ENCODE results near the gene RP2. TPM values are rescaled to one million over a fixed set of nuclear protein-coding genes. Genes with fewer than 3 reads are reported as not detected.

Gene RP2
- total and polyA plus RNA-seq, 11 donors, result 1.8 to 9.0 (median 3.6) TPM

DNA sequence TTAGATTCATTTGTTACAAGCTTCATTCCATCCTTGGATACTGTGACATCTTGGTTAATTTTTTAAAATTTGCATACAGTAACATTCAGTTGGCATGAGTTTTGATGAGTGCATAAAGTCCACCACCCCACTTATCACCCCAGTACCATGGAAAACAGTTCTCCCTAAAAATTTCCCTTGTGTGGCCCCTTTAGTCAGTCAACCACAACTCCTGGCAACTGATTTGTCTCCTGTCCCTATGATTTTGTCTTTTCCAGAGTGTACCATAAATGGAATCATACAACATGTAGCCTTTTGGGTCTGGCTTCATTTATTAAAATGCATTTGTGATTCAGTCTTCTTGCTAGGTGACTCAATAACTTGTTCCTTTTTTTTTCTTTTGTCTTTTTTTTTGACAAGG, 29.9 kb downstream of the RP2 start:
- TF ChIP-seq POLR2A (IDR thresholded peaks at IDR 0.05), result no peak
- TF ChIP-seq, protein P1, sequence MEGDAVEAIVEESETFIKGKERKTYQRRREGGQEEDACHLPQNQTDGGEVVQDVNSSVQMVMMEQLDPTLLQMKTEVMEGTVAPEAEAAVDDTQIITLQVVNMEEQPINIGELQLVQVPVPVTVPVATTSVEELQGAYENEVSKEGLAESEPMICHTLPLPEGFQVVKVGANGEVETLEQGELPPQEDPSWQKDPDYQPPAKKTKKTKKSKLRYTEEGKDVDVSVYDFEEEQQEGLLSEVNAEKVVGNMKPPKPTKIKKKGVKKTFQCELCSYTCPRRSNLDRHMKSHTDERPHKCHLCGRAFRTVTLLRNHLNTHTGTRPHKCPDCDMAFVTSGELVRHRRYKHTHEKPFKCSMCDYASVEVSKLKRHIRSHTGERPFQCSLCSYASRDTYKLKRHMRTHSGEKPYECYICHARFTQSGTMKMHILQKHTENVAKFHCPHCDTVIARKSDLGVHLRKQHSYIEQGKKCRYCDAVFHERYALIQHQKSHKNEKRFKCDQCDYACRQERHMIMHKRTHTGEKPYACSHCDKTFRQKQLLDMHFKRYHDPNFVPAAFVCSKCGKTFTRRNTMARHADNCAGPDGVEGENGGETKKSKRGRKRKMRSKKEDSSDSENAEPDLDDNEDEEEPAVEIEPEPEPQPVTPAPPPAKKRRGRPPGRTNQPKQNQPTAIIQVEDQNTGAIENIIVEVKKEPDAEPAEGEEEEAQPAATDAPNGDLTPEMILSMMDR (IDR thresholded peaks at IDR 0.05), result no peak
- ATAC-seq (no peak), DNase-seq (no peak)
- no peaks in the 10 kb centered on the region for H3K4me1 ChIP-seq
- H3K27me3 ChIP-seq, result no peaks in the 10 kb centered on the region
- no peaks in the 10 kb centered on the region for H3K9me3 ChIP-seq
- H3K27ac ChIP-seq, result no peak overlapping the region
- no peak overlapping the region for H3K4me3 ChIP-seq
- intact Hi-C loops (cut with DNase I), result no loop called here
- peaks cover 0 to under 1% (median 0%) of the 10 kb centered on the region in 9 donors for H3K36me3 ChIP-seq

DNA sequence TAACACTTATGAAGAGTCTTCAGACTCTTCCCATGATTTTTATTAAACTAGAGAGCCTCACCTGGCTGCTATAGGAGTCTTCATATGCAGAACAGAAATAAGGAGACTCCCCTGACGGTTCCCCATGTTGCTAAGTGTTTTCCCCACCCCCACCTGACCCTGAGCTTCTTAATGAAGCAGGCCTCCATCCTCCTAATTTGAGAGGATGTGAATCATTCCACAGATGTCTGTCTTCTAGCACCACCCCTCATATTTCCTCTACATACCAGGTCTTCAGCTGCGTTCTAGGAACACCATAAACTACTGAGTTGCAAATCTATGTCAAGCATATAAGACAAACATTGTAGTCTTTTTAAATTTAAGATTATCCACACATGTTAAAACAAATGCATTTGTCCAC, 36.9 kb downstream of the RP2 start:
- H3K9me3 ChIP-seq, result no peaks in the 10 kb centered on the region
- H3K27ac ChIP-seq, result no peak overlapping the region
- peaks cover 0 to 15% (median 0%) of the 10 kb centered on the region in 9 donors for H3K27me3 ChIP-seq
- no peak for DNase-seq
- no peak overlapping the region for H3K4me3 ChIP-seq
- ATAC-seq, result no peak
- no peaks in the 10 kb centered on the region for H3K4me1 ChIP-seq
- intact Hi-C loops (cut with DNase I), result no loop called here
- no peak for TF ChIP-seq POLR2A (IDR thresholded peaks at IDR 0.05)
- H3K36me3 ChIP-seq, result no peaks in the 10 kb centered on the region
- 19 to 58% (median 47%) methylated on average over 2 of the region's 2 CpGs for WGBS, 4 donors

DNA sequence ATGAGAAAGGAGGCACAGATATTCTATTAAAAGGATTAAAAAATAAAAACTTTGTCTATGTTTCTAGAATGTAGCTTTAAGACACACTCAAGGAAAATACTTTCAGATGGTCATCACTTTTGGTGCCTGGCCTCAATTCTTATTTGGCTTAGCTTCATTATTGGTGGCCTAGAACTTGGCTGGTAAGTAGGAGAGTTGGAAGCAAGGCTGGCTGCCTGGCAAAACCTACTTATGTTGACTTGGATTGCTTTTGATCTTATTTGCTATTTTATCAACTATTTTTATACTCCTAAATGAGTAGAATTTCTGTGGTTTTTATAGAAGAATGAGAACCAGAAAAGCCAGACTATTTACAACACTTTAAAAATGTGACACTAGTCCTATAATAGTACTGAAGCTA, 40.1 kb downstream of the RP2 start:
- H3K27ac ChIP-seq, result no peak overlapping the region

DNA sequence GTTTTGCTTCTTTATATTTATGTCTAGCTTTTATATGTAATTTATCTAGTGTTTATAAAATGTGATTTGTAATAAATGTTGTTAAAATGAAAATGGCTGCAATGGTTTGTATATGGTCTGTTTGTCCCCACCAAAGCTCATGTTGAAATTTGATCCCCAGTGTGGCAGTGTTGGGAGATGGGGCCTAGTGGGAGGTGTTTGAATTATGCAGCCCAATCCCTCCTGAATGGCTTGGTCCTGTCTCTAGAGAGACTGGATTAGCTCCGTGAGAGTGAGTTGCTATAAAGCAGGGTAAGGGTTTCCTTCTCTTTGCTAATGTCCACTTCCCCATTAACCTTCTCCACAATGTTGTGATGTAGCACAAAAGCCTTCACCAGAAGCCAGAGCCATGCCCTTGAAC, 45.4 kb downstream of the RP2 start:
- DNase-seq, result no peak
- Histone ChIP-seq H3K36me3 (peaks cover 0 to 23% (median 13%) of the 10 kb centered on the region in 9 donors), H3K4me1 (no peaks in the 10 kb centered on the region), H3K27me3 (peaks cover 0 to 7% (median 0%) of the 10 kb centered on the region in 9 donors), H3K4me3 (no peak overlapping the region), H3K9me3 (no peaks in the 10 kb centered on the region), H3K27ac (no peak overlapping the region)
- ATAC-seq, result no peak
- WGBS, 4 donors, result 50 to 88% (median 69%) methylated on average over 1 of the region's 1 CpG
- intact Hi-C loops (cut with DNase I), result no loop called here
- TF ChIP-seq, protein P1 (IDR thresholded peaks at IDR 0.05), result no peak
- no peak for TF ChIP-seq POLR2A (IDR thresholded peaks at IDR 0.05)

More for the DNA sequence above, 40.1 kb downstream of the RP2 start:
- no peak for DNase-seq
- Histone ChIP-seq H3K27me3 (peaks cover 0 to 19% (median 0%) of the 10 kb centered on the region in 9 donors), H3K4me3 (no peak overlapping the region), H3K36me3 (peaks cover 0 to 22% (median 5%) of the 10 kb centered on the region in 9 donors), H3K4me1 (no peaks in the 10 kb centered on the region), H3K9me3 (no peaks in the 10 kb centered on the region)
- no peak for ATAC-seq
- intact Hi-C loops (cut with DNase I), result no loop called here
- TF ChIP-seq, protein P1 (IDR thresholded peaks at IDR 0.05), result no peak
- TF ChIP-seq POLR2A (IDR thresholded peaks at IDR 0.05), result no peak

DNA sequence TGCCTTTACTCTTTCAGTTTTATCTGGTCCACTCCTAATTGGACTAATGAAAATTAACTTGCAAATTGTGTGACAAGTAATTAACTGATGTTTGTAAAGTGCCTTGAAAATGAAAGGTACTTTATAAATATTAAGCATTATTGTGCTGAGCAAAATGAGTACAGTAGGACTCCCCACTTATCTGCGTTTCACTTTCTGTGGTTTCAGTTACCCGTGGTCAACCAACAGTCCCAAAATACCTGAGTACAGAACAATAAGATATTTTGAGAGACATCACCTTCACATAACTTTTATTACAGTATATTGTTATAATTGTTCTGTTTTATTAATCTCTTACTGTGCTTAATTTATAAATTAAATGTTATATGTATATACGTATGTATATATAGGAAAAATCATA, 48.0 kb downstream of the RP2 start:
- ATAC-seq, result no peak
- Histone ChIP-seq H3K4me3 (no peak overlapping the region), H3K4me1 (no peaks in the 10 kb centered on the region), H3K27me3 (peaks cover 0 to 4% (median 0%) of the 10 kb centered on the region in 9 donors), H3K36me3 (peaks cover 0 to 22% (median 14%) of the 10 kb centered on the region in 9 donors), H3K9me3 (no peaks in the 10 kb centered on the region), H3K27ac (no peak overlapping the region)
- DNase-seq, result no peak
- TF ChIP-seq, protein P1 (IDR thresholded peaks at IDR 0.05), result no peak
- no peak for TF ChIP-seq POLR2A (IDR thresholded peaks at IDR 0.05)
- 85 to 96% (median 92%) methylated on average over 3 of the region's 3 CpGs for WGBS, 4 donors
- intact Hi-C loops (cut with DNase I), result no loop called here

All from heart left ventricle (tissue), 16 donors.